ENCODE measurements around the gene NEK6.
"Not testable (repeated sequence)": the region's sequence is repeated elsewhere in the genome, so short reads cannot be mapped to it uniquely, and the experiment has no call there.

NEK6 gene

DNA sequence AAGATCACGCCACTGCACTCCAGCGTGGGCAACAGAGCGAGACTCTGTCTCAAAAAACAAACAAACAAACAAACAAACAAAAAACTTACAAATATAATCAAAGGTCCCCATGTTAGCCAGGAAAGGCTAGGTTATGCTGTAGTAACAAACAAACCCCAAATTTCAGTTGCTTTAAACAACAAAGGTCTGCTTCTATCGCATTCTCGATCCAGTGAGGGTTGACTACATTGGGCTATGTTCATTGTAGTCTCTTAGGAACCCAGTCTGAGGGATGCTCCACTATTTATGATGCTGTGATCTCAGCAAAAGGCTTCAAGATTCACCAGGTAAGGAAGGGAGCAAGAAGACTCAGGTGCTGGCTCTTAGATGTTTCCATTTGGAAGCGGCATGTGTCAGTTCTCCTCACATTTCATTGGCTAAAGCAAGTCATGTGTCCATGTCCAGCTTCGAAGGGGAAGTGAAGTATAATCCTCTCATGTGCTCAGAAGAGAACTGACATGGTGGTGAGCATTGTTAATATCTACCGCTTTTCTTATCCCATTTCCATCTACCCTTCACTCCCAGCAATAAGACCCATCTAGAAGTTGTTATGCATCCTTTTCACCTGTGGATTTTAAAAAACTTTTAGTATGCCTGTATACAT lies 26.5 kb upstream of the NEK6 start:
- no peak for DNase-seq

DNA sequence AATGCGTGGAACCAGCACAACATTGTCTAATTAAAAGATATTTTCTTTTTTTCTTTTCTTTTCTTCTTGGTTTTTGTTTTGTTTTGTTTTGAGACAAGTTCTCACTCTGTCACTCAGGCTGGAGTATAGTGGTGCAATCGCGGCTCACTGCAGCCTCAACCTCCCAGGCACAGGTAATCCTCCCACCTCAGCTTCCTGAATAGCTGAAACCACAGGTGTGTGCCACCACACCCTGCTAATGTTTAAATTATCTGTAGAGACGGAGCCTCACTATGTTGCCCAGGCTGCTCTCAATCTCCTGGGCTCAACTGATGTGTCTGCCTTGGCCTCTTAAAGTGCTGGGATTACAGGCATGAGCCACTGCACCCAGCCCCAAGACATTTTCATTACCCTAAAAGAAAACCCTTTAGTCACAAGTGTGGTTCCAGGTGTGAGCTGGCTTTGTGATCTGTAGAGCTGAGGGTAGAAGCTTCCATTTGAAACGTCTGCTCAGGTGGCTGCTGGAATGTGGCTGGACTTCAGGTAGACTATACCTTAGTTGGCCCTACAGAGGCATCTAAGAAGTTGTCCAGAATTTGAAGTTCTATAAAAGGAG lies 19.1 kb upstream of the NEK6 start:
- no peak for DNase-seq

DNA sequence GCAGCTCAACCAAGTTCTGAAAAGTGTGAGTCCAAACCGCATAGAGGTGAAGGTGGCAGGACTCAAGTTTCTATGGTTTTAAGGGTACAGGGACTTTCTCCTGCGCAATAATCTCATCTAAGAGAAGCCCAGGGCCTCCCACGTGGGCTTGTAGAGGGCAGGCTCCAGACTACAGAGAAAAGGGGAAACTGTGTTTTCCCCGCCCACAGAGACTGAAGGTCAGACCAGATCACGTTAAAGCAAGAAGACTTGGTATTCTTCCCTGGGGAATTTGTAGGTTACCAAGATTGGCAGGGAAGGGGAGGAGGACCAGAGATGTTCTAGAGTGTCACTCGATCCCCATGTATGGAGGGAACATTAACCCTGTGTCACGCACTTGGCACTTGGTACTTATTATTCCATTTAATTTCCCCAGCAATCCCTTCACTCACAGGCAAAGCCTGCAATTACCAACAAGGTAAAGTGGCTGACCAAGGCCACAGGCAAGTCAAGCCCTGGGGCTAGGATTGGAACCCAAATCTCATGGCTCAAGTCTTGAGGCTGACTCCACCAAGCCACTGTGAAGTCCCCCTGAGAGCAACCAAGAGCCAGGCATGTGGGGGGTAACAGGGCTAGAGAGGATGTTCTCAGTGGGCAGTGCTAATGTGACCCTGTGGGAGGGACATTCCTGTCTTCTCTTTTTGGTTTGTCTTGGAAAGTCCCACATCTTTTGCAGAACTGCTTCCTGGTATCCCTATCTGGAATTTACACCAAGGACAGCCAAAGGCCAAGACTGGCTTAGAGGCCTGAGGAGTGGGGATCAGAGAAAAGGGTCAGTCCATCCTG lies 18.3 kb upstream of the NEK6 start:
- no peak for DNase-seq

DNA sequence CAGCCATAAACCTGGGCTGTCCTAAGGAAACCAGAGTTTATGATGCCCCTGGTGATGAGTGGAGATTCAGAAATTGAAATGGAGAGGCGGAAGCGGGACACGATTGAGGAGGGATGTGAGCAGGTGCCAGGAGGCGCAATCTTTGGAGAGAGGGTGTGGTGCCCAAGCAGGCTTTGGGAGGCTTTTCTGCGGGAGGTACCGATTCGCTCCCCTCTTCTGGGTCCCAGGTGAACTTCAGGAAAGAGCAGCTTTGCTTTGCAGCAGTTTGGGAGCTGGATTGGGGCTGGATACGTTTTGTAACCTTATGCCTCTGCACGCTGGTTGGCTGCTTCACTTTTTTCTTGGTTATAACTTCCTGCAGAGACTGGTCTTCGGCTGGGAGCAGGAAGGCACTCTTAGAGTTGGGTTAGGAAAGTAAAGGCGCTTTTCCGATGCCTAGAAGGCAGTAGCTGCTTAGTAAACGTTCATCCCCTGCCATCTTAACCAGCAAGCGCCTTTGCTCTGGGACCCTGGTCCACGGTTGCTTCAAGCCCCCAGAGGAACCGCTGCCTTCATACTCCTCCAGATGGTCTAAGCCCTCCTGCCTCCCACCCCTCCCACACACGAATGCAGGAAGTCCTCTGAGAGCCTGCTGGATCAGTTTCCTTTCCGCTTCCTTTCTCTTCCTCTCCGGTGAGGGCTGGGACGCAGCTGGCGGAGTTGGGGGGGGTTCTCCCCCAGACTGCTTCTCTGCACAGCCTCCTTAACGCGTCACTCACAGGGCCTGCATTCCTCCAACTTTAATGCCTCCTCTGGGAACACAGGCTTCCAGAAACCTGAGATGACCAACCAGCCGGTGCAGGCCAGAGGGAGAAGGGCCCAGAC lies 15.2 kb upstream of the NEK6 start:
- no peak for DNase-seq

DNA sequence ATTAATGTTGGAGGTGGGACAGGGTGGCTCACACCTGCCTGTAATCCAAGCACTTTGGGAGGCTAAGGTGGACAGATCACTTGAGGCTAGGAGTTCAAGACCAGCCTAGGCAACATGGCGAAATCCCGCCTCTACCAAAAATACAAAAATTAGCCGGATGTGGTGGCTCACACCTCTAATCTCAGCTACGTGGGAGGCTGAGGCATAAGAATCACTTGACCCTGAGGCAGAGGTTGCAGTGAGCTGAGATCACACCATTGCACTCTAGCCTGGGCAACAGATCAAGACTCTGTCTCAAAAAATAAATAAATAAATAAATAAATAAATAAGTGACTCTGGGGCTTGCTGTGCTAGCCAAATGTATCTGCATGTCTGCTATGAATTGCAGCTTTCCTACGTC lies 10.4 kb upstream of the NEK6 start:
- DNase-seq, result not testable (repeated sequence)

DNA sequence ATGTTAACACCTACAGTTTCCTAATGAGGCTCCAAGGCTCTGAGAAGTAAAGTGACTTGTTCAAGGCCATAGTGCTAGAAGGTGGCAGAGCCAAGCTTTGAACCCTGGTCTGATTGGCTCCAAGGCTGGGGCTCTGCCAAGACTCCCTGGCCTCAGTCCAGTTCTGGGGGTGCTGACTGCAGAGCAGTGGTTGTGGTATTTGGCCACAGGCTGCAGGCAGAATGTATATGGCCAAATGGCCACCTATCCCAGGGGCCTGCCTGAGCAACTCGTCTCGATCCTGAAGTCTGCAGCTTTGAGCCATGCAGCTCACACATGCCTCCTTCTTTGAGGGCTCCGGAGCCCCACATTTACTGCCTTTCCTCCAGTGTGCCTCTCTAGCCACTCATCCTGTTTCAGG lies 9.7 kb upstream of the NEK6 start:
- no peak for DNase-seq

DNA sequence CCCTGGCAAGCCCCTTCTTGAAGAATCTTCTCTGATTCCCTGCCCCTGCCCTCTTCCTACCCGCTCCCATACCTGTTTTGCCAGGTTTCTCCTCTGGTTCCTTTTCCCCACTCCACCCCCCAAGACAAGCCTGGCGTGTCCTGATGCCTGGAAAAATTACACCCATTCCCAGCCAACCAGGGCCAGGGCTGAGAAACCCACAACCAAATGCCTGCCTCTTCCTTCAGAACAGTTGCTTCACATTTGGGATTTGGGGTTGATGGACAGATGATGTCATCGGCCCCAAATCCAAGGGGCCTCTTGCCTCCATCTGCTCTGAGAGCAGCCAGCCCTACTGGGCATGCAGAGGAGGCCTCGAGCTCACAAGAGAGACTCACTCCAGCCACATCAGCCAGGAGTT lies 8.8 kb upstream of the NEK6 start:
- DNase-seq, result no peak

DNA sequence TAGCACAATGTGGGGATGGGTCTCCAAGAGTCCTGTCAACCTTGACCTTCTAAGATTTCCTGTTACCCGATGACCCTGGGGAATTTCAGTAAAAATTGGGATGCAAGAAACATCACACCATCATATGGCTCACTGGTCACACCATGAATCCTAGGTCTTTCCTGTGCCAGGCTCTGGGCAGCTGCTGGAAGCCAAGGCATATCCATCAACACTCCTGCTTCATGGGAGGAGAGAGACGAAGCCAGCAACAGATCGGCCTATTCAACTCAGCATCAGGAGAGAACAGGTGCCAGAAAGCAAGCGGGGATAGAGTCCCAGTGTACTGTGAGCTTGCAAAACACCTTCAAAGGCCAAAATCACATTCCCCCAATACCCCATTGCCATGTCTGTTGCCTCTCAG lies 6.5 kb upstream of the NEK6 start:
- DNase-seq, result no peak

DNA sequence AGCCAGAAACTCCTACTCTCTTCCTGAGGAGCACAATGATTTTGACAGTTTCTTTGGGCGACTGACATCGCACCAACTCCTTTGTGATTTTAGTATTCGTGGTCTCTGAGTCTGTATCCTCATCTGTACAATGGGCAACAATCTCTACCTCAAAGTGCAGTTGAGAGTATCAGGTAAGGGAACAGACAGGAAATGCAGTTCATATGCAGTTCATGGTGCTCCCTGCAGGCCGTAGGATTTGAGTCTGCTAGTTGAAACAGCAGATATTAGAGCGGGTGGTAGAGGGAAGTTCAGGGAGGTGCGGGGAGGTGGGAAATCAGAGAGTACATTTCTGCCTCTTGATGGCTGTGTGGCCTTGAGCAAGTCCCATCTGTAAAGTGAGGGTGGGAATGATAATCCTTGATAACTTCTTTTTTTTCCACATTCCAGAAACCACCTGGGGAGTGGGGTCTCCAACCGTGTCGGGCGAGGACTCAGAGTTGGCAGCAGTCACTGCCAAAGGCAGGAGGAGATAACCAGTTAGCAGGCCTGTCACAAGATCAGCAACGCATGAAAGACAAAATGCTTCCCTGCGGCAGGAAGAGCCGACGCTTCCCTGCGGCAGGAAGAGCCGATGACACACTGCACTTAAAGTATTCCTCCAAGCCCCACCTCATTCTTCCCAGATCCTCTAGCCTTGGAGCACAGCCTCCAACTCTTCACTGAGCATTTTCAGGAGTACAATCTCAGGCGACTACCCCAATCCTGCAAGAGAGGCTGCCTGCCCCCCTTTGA lies 6.0 kb upstream of the NEK6 start:
- DNase-seq, result no peak

DNA sequence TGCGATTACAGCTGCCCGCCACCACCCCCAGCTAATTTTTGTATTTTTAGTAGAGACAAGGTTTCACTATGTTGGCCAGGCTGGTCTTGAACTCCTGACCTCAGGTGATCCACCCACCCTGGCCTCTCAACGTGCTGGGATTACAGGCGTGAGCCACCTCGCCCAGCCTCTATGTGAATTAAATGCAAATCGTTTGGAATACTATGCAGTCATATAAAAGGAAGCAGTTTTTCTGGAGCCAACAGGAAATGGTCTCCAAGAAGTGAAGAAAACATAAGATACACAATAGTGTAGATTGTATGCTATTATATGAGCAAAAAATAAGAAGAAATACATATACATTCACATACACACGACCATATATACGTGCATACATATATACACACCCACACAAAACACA lies 4.9 kb upstream of the NEK6 start:
- not testable (repeated sequence) for DNase-seq

DNA sequence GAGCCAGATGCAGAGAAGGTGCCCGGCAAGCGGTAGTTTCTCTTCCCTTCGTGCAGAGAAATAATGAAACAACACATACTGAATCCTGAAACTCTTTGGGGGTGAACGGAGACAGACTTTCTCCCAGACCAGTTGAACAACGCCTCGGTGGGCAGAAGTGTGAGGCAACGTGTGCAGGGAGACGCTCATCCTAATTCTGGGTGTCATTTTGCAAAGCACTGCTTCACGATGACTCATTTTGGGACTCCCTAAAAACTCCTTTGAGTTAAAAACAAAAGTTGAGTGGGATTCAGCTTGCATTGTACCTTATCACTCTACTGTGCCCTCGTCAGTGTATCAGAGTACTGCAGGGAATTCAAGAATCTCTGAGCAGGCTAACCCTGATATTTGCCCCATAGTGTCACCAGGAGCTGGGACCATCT lies 3.5 kb upstream of the NEK6 start:
- DNase-seq, result peak; percentile 55 to 59

DNA sequence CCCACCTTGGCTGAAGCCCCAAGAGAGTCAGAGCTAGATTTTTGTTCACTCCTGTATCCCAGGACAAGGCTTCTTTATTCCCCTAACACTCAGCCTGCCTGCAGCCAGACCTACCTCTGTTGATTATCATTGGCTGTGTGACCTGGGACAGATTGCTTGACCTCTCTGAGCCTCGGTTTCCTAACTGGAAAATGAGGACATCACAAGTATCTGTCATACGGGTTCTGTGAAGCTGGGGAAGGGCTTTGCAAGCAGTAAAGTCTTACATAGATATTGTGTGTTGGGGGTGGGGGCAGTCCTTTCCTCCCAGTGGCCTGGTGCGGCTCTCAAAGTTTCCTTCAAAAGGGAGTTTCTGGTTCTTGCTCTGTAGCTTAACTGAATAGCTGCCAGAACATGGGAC lies 2.5 kb upstream of the NEK6 start:
- no peak for DNase-seq

DNA sequence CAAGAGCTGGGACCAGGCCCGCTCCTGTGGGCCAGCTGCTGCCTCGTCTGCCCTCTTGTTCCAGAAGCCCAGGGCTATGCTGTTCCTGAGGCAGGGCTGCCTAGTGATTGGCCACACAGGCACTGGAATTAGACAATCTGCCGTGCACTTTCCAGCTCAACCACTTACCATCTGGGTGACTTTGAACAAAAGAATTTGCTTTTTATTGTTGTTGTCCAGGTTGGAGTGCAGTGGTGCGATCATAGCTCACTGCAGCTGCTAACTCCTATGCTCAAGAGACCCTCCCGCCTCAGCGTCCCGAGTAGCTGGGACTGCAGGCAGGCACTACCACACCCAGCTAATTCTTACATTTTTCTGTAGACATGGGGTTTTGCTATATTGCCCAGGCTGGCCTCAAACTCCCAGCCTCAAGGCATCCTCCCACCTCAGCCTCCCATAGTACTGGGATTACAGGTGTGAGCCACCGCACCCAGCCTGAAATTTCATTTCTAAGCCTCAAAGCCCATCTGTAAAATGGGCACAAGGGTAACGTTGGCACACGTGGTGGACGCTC lies 1.2 kb upstream of the NEK6 start:
- DNase-seq, result no peak

DNA sequence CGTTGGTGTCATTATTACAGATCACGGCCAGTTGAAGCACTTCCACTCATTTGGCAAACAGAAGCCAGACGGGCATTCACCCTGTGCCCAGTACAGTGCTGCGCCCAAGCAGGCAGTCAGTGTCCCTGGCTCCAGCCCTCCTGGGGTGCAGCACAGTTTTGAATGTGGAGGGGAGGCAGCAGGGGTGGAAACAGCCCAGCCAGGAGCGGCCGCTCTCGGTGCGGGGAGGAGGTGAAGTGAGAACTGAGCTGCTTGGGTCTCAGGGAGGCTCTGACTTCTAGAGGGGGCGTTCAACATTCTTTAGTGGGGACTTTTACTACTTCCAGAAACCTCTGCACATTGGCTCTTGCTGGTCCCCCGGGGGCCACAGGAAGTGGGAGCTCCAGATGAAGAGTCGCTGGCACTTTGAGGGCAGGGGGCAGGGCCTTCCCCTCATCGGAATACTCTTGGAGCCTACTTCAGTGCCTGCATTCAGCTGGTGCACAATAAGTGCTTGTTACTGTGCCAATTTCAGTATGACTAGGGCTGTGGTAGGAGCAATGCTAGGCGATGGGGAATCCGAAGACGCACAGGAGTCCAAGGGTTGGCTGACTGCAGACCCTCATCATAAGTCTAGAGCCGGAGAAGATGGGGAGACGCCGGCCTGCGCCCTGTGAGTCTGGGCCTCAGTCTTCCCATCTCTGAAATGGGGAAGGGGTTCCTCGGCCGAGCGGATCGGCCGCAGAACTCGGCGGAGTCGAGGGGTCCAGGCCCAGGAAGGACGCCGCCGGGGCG lies 492 bp upstream of the NEK6 start:
- DNase-seq, result no peak

DNA sequence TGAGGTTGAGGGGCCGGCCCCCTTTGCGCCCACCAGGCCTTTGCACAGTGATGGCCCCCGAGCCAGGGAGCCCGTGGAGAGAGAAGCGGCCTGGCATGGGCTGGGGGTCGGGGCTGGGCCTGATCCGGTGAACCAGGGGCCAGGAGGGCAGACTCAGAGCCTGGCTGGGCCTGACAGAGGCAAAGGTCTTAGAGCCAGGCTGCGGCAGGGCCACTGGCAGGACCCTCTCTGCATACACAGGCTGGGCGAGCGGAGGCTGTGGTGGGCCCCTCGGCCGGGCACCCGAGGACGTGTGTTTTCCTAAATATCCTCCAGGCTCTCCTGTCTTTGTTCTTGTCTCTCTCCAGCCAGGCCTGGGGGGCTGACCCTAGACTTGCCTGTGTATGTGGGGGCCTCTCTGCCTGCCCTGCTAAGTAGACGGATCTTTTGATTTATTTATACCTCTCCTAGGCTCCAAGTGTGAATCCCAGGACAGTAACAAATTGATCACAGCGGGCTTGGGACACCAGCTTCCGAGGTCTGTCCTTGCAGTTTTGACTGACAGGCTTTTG lies 933 bp downstream of the NEK6 start:
- no peak for DNase-seq

DNA sequence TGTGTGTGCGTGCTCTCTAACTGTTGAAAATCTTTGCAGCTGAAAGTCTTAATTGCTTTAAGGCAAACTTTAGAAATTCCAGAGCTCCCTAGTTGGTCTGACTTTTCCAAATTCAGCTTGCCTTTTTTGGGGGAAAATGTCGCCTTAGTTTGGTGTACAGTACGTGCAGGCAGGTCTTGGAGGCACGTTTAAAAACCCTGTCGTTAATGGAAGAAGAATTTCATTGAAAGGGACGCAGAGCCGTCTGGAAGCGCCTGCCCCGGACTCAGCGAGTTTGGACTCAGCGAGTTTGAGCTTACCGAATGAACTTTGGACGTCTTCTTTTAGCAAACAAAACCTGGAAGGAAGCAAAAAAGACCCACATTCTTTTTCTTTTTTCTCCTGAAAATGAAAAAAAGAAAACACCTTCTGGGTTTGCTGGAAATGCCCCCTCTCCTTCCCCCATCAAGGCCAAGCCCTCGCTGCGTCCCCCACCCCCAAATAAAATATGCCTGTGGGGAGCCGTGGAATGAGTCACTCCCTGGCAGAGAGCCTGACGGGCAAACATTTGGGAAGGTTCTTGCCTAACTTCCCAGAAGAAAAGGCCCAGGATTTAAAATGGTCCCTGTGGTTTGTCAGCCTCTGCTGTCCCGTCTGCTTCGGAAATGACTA lies 1.5 kb downstream of the NEK6 start:
- no peak for DNase-seq

DNA sequence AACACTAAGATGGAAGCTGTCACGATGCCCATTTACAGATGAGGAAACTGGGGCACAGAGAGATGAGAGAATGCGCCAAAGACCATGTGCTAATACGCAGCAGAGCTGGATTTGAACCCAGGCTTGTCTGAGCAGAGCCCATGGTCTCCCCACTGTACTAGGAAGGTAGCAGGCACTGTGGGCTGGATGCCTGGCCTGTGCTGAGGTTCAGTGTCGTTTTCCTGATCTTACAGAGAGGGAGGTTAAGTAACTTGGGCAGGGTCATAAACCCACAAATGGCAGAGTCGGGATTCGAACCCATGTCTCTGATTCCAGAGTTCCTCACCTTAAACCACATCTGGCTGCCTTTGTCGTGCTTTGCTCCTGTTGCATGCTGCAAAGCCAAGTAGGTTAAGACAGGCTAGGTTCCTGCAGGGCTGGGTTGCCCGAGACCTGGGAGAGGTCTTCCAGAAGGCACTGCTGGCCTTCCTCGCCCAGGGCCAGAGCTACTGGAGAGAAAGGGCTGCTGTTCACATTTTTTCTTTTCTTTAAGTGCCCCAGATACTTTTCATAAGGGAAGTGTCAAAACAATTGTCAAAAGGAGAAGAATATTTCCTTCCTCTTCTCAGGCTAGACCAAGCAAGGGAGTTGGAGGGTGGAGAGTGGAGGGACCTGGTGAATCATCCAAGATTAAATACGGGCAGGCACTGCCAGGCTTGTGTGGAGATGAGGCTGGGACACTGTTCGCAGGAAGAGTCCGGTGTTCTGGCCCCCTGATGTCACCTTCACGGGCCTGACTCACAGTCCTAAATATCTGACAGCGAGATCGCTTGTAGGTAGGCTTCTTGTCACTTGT lies 3.2 kb downstream of the NEK6 start:
- DNase-seq, result no peak

DNA sequence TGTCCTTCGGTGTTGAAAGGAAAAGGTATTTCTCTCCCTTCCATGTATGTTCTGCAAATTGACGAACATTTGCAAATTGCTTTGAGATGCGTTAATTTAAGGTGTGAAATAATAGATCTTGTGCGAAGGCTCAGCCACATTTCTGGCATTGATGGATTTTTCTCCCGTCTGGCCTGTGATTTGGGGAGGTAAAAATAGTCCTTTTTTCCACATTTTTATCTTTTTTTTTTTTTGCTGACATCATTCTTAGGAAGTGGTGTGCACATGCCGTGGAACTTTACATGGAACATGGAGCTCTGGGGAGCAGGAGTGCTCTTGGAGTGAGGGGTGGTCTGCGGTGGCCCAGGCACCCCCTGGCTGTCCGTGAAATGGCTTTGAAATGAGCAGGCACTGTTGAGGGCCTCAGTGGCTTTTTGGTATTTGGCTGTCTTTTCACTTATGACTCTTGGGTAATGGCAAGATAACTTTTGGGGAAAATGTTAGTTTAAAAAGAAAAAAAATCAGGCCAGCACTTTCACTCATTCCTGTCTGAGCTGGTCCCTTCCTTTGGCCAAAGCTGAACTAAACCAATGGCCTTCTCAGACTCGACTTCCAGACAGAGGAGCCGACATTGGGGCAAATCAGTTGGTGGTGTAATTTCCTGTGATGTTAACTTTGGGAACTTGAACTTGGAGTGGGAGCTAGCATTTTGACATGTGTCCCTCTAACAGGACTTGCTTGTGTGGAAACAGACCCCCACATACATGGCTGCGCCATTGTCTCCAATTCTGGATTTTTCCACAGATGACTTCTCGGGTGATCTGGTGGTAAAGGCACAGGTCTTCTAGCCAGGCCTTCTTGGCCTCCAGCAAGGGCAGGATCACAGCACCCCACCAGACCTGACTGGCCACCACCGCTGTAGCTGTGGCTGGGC lies 4.2 kb downstream of the NEK6 start:
- DNase-seq, result no peak

DNA sequence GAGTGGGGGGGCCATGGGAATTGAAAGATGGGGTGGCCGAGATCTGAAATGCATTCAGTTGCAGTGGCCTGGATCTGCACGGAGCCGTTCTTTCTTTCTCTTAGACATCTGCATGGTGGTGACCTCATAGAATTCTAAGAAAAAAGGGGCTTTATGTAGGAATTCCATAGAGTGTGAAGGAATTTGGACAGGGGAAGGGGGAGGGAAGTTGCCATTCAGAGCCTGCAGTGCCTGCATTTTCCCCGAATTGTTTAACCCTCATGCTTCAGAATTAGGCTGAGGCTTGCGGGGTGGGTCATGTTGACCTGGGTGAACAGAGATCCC lies 4.9 kb downstream of the NEK6 start:
- no peak for DNase-seq

Measured in stimulated activated CD4-positive, alpha-beta T cell treated with anti-CD3 and anti-CD28 coated beads, Interleukin-2, amount 100 ng/mL, for 24 hours (primary cell).